GM18907 (cell line): ENCODE measurements around the gene NRF1.
"Not testable (repeated sequence)": the region's sequence is repeated elsewhere in the genome, so short reads cannot be mapped to it uniquely, and the experiment has no call there.

Experiments
- ATAC-seq: cut with Tn5 transposase; IDR thresholded peaks from one replicate; pipeline ENCODE4 v1.9.1; 2021; ENCODE audit warnings: mild to moderate bottlenecking, moderate library complexity; ENCODE audit not compliant: unreplicated experiment

NRF1 gene

DNA sequence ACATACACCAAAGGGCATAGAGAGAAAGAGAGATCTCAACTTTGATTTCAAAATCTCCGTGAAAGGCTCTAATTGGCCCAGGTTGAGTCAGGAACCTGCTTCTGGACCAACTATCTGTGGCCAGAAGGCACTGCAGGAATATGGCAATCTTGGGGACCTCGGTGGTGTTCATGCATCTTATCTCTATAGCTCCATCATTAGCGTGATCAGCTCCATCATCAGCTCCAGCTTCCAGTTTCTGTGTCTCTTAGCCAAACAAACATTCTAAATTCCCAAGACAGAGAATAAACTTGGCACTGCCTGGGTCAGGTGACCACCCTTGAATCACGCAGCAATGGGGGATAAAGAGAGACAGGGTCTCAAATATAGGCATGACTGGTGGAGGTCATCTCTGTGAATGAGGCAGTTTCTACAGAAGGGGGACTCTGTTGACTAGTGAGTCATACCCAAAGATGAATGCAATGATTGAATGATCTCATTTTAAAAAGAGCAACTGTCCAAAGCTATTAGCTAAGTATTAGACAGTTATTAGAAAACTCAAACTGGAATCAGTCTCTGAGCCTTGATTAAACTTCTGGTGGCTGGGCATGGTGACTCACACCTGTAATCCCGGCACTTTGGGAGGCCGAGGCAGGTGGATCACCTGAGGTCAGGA is 5.4 kb upstream of the NRF1 start:
- ATAC-seq, result no peak

DNA sequence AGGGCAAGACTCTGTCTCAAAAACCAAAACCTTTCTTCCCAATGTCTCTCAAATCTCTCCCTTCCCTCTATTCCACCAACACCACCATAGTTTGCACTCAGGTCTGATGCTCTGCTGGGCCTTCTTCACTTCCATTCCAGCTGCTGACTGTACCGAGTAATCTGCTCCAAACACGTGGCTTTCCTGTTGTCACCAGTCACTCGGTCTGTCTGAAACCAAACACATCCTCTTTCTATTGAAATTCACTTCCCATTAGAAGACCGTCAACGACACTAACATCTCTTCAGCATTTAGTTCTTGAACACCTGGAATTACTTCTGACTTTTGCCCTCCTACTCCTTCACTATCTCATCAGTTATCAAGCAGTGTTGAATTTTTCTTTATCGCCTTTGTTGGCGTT is 4.7 kb upstream of the NRF1 start:
- ATAC-seq, result no peak

DNA sequence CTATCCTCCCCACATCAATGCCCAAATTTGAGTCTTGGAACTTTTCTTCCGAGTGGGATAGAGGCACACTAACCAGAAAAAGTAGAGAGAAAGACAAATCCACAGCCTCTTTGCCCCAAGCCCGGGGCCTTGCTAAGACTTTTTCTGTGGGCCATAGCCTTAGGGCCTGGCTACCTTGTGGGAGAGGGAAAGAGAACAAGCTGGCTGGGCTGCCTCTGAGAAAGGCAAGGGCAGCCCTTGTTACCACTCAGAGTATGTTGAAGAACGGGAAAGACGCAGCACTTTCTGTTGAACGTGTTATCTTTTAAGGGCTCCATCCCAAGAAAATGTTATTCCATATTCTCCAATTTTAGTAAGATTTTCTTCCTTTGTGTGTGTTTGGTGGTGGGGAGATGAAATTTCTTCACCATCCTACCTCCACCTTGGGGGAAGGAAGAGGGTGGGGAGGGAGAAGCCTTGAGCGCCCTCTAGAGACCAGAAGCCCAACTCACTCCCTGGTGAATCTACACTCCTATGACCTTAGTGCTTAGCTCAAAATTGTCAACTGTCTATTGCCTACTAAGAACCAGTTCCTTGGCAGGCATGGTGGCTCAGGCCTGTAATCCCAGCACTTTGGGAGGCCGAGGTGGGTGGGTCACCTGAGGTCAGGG is 3.9 kb upstream of the NRF1 start:
- no peak for ATAC-seq

DNA sequence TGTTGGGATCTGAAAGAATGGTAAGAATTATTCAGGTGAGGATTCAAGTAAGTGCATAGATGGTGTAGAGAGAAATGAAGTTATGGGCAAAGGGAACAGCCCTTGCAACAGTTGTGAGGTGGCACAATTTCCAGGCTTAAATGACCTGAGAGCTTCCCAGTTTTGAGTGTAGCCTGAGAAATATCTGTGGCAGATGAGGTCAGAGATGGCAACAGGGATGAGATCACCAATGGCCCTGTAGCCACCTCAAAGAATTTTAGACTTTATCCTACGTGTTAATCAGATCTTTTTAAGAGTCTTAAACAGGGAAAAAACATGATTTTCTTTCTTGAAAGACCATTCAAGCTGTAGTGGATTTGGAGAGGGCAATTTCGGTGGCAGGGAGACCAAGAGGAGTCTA is 1.9 kb upstream of the NRF1 start:
- no peak for ATAC-seq

DNA sequence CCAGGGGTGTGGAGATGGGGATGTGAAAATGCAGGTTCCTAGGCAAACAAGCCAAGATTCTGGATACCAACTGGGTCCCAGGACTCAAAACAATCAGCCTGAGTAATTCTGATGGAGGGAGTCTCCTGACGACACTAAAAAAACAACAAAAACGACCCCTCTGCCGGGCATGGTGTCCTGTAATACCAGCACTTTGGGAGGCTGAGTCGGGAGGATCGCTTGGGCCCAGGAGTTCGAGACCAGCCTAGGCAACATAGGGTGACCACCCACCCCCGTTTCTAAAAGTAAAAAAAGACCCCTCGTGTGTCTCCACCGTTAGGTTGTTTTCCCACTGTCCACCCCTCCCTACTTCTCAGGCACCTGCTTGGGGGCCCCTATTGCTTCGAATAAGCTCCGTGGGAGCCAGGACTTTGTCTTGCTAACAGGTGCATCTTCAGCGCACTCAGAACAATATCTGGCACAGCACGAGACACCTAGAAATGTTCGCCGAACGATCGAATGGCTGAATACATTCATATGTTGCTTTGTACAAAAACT is 743 bp upstream of the NRF1 start:
- no peak for ATAC-seq

DNA sequence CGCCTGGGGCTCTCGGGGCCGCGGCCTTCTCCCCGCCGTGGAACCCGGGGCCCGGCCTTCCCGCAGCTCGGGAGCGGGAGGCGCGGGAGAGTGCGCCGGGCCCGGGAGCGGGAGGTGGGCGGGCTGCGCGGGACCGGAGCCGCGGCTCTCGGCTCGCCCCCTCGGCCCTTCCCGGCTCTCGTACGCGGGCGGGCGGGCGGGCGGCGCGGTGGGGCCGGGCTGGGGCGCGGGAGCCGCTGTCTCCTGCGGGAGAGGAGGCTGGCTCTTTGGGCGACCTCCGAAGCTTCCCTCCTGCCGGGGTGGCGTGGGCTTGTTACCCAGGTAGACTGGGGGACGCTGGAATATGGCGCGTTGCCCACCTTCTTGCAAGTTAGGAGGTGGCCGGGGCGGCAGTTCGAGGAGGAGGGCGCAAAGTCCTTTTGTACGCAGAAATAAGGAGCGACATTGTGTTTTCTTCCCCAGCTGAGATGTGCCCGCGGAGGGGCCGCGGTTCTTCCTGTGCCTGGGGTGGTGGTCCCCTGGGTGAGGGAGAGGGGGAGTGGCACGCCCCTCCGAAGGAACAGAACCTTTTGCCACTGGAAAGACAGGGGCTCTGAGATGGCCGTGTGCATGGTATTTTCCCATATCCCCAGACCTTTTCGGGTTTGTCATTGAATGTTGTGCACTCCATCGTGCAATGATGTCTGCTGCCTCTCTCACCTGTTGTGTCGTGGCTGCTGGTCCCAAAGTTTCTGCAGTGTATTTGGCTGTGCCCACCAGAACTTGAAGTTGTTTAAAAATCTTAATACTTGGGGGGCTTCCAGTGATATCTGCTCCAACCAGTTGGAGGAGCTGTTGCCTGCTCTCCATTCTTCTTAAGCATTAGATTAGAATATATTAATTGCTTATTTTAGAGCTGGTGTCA is 844 bp downstream of the NRF1 start:
- peak; percentile 17 for ATAC-seq

DNA sequence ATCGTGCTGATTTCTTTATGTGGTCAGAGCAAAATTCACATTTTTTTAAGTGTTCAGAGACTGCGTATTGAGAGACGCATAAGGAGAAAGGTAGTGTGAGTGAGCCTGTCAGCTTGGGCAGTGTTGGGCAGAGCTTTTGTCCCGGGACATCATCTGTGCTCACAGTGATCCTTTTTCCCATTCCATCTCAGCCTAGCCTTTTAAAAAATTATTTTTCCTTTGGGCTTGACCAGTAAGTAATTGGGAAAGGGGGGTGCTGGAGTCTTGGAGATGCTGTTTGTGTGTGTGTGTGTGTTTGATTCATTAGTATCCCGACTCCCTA is 1.5 kb downstream of the NRF1 start:
- ATAC-seq, result no peak

DNA sequence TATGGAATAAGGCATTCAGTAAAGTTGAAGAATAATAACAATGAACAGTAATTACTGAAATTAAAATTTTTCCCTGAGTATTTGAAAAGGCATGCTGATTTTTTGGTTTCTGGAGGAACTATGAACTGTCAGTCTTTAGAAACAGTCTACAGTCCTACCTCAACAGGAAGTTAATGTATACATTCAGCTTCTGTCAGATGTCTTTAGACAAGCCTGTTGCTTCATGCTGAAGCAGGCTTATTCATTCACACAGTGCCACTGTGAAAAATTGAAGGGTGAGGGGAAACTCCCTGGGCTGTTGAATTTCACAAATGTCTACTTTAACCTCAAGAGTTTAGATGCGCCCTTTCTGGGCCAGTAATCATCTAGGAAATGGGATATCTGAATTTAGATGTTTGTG is 3.5 kb downstream of the NRF1 start:
- ATAC-seq, result peak; percentile 44

DNA sequence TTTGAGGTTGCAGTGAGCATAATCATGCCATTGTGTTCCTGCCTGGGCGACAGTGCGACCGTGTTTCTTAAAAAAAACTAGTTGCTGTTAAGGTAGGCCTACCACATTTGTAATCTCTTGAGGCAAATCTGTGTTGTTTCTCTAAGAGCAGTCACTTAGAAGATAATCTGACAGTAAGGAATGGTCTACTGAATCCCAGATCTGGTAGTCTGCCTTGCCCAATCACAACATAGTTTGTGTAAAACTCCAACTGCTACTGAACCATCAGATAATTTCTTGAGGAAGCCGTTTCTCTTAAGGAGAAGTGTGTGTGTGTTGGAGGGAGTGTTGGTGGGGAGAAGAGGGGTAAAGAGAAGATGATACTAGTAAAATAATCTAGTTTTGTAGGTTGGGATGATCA is 5.0 kb downstream of the NRF1 start:
- no peak for ATAC-seq

DNA sequence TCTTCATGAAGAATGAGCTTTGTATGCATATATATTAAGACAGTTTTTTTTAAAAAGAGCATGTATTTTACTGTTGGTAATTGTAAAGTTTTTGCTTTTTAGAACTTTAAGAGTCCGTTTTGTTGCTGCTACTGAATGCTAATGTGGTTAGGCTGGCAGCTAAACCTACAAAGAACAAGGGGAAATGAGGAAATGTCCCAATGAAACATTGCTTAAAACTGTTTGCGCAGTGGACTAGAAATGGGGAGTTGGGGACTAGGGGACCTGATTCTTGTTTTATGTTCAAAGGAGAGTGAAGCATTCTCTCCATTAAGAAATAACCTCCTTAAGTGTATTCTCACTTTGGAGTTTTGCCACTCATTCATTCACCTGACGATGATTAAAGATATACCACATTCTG is 5.7 kb downstream of the NRF1 start:
- ATAC-seq, result no peak

DNA sequence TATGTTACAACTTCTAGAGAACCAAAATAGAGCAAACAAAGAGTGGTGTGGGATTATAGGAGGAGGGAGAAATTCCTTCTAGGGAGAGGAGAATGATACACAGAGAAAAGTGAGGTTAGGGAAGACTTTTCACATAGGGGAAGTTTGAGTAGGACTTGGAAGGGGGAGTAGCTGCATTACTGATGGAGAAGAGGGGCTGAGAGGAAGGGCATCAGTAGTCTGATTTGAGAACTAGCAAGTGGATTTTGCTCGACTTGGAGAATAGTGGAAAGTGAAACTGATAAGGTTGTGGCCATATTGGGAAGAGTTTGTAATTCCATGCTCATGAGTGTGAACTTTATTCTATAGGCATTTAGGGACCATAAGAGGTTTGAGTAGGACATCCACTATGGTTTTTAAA is 6.1 kb downstream of the NRF1 start:
- no peak for ATAC-seq

DNA sequence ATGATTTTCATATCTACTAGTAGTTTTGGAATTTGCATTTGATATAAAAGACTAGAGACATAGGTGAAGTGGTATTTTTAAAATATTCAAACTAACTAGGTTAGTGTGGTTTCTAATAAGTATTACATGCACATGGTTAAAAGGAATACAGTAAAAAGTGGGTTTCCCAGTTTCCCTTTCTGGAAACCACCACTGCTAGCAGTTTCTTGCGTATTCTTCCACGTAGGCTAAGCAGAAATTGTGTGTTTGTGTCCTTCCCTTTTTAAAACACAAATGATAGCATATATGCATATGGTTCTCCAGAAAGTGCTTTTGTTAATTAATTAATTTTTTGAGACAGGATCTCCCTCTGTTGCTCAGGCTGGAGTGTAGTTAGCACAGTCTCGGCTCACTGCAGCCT is 15.4 kb downstream of the NRF1 start:
- ATAC-seq, result no peak

DNA sequence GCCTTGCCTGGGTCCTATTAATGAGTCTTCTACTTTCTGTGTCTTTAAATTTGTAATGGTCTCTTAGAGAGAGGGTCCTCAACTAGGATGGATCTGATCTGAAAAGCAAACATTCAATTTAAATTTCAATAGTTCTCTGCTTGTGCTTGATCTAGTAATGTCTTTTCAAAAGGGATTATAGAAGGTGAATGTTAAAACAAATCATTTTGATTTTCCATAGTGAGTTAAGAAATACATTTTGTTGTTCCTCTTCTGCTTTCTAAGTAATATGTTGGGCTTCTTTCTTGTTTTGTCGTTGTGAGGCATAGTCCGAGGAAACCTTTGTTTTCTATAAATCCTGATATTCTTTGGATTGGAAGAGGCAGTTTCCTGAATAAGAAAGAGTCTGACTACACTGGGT is 18.8 kb downstream of the NRF1 start:
- no peak for ATAC-seq

DNA sequence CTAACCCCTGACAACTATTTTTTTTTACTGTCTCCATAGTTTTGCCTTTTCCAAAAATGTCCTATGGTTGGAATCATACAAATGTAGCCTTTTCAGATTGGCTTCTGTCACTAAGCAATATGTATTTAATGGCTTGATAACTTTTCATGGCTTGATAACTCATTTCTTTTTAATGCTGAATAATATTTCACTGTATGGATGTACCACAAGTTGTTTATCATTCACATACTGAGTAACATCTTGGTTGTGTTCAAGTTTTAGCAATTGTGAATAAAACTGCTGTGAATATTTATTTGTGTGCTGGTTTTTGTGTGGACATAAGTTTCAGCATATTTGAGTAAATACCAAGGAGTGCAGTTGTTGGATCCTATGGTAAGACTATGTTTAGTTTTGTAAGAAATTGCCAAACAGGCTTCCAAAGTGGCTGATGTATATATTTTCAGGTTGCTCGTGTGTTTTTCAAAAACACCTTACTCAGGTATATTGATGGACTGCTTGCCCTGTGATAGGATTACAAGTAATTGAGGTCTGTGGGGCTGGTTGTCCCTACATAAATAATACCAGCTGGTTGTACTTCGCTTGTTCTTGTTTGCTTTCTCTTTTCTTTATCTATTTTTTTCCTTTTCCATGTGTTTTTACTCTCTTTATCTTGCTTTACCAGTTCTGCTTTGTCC is 23.0 kb downstream of the NRF1 start:
- ATAC-seq, result no peak

DNA sequence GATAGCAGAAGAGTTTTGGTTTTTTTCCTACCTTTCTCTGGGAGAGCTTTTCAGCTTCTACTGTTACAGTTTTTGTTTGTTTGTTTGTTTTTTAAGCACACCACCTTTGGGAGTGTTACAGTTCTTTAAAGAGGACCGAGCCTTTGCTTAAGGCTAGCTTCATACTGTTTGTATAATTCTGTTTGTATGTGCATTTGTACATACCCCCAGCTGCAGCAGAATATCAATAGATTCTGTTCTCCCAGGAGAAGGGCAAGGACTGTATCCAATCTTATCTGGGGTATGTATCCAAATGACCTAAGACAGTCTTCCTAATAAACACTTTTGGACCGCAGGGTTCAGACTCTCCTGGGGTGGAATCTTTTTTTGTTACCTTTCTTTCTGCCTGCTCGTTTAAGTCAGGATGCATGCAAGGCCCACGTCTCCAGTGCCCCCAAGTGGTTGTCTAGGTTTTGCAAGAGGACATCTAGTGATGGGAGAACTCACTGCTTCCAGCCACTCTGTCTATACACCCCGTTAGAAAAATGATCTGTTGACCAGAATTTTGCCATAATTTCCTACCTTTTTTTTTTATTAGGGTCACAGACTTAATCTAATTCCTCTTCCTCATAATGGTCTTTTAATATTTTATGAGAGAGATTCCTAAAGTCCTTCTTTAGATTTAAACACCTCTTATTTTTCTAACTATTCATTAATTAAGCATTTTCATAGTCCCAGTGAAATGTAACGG is 23.9 kb downstream of the NRF1 start:
- ATAC-seq, result no peak

DNA sequence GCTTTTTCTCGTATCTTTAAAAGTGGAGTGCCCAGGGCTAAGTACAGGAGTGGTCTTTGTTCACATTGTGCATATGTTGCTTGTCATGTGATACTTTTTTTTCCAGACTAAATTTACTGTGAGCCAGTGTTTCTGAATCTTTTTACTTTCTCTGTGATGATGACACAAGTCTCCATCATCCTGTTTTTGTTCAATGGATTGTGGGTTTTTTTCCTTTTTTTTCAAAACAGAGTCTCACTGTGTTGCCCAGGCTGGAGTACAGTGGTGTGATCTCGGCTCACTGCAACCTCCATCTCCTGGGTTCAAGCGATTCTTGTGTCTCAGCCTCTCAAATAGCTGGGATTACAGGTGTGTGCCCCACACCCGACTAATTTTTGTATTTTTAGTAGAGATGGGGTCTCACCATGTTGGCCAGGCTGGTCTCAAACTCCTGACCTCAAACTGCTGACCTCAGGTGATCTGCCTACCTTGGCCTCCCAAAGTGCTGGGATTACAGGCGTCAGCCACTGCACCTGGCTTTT is 24.6 kb downstream of the NRF1 start:
- not testable (repeated sequence) for ATAC-seq

DNA sequence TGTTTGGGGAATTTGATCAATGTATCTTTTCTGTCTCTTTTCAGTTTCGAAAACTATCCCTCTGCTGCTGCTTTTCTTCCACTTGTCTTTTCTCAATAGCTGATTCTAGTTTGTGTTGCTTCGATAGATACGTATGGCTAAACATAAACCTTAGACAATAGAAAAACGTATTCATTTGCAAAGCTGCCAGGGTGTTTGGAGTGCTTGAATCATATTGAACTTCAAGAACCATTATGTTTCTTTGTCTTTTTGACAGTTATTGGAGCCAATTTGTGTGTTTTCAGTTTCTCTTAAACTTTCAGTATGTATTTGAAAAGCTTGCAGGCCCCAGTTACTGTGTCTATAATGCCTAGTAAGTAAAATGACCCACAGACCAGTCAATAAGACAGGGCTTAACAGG is 25.1 kb downstream of the NRF1 start:
- no peak for ATAC-seq

DNA sequence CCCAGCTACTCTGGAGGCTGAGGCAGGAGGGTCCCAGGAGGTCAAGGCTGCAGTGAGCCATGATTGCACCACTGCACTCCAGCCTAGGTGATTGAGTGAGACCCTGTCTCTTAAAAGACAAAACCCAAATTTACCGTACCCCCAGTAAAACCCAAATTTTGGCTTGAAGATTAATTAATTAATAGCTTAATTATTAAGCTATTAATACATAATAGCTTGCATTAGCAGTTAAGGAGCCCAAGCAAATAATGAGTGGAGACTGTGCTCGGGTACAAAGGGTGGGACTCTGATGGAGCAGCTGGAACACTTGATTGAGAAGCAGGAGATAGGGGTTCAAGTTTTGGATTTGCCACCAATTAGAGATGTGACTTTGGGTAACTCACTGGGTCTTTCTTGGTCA is 28.9 kb downstream of the NRF1 start:
- no peak for ATAC-seq

DNA sequence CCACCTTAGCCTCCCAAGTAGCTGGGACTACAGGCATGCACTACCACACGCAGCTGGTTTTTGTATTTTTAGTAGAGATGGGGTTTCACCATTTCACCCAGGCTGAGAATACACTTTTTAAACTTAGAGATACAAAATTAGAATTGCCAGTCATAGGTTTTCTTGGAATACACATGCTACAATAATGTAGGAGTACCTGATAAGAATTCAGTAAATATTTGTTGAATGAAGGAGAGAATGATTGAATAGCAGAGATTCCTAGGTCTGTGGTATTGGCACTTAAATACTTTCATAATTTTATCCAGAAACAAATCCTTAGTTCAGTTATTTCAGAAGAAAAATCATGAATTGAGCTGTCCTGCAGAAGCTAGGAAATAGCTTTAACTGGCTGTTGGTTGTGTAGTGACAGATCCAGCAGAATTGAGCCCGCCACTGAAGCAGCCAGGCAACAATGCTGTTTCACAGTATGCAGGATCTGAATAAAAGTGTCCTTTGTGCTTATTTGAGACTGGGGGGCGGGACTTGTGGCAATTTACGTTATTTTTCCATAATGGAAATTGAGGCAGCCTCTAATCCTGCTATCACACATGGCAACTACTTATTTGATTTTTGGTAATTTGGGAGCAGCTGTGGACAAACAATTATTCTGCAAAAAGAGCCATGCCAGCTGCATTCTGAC is 31.5 kb downstream of the NRF1 start:
- no peak for ATAC-seq
